Breast epithelium (tissue), 4 donors: ENCODE data around the gene PTBP3. TPM values are rescaled to one million over a fixed set of nuclear protein-coding genes. Genes with fewer than 3 reads are reported as not detected.

Experiments used
- DNase-seq, 2 donors: peaks; one replicate each; pipeline ENCODE4 v3.0.0-alpha.2; 2019; ENCODE audit warnings: low spot score in 2 of 2
- H3K27ac ChIP-seq, 2 donors: fragments of 200-600 bp; sonication (generic) in 1 of 2; one replicate each; pipeline ENCODE4 v1.5.1; 2016 to 2019; ENCODE audit warnings: mild to moderate bottlenecking in 1 of 2
- H3K27me3 ChIP-seq, 2 donors: fragments of 200-600 bp; sonication (generic) in 1 of 2; one replicate each; pipeline versions ENCODE4 v1.5.1 to v1.6.0; 2017 to 2019; ENCODE audit warnings: control low read depth in 1 of 2, mild to moderate bottlenecking in 1 of 2
- H3K36me3 ChIP-seq: fragments of 200-600 bp; one replicate; pipeline ENCODE4 v1.5.1; 2019
- H3K4me1 ChIP-seq, 2 donors: fragments of 200-600 bp; sonication (generic); one replicate each; pipeline ENCODE4 v1.5.1; 2016 to 2019; ENCODE audit warnings: control low read depth in 1 of 2
- H3K4me3 ChIP-seq, 3 donors: fragments of 200-600 bp; sonication (generic); 1 replicate in 2 of 3; 2 replicates in 1 of 3; pipeline ENCODE4 v1.5.1; 2016 to 2019; ENCODE audit warnings: mild to moderate bottlenecking in 3 of 3, moderate library complexity in 2 of 3
- H3K9me3 ChIP-seq, 2 donors: fragments of 200-600 bp; sonication (generic) in 1 of 2; one replicate each; pipeline ENCODE4 v1.5.1; 2016 to 2019; ENCODE audit warnings: control low read depth in 1 of 2
- POLR2A ChIP-seq: fragments of 450-650 bp; IDR thresholded peaks from one replicate; pipeline ENCODE4 v1.6.1; 2016; ENCODE audit warnings: antibody characterized with exemption, mild to moderate bottlenecking, moderate library complexity
- POLR2AphosphoS5 ChIP-seq, 3 donors: sonication (generic); formaldehyde crosslinking; IDR thresholded peaks; one replicate each; pipeline ENCODE4 v1.6.1; 2017; ENCODE audit warnings: antibody characterized with exemption in 3 of 3
- intact Hi-C: fragments of 100-400 bp; cut with DNase I; formaldehyde crosslinking; loops from one replicate; pipeline ENCODE4 v1.15.1; 2023; ENCODE audit warnings: low total_unique reads
- total RNA-seq, 3 donors: library from RNA; depleted of rRNA; stranded (reverse); fragments of >200 nt; gene quantifications; one replicate each; pipeline ENCODE4 v1.1.0, GENCODE V29; 2016
- TF ChIP-seq, protein P1 (sequence below), 3 donors: fragments of 450-650 bp; IDR thresholded peaks; one replicate each; pipeline ENCODE4 v1.5.1; 2016 to 2017; ENCODE audit warnings: antibody characterized with exemption in 3 of 3, mild to moderate bottlenecking in 3 of 3, moderate library complexity in 3 of 3

PTBP3 gene
- total RNA-seq, 3 donors from 2014 or later = 30.6 to 80.2 (median 50.5) TPM

DNA sequence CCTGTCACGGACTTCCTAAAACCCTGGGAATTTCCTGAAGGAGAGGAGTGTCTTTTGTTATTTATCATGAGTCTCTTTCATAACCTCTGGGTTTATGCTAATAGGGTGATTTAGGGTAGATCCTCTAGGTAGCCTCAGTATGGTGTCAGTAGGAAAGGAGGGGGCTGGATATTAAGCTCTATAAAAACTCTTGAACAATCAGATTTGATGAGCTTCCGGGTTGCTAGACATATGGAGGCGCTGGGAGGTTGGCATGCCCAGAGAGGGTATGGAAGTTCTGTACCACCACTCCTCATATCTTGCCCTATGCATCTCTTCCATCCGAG lies 15.6 kb upstream of the PTBP3 start:
- H3K27ac ChIP-seq = peak overlapping the region in 1 of 2 donors; percentile 61
- no peaks in the 10 kb centered on the region for H3K27me3 ChIP-seq
- intact Hi-C loops = no loop called here
- no peaks in the 10 kb centered on the region for H3K4me1 ChIP-seq
- no peaks in the 10 kb centered on the region for H3K36me3 ChIP-seq
- TF ChIP-seq POLR2A (no peak), POLR2AphosphoS5 (IDR thresholded peaks at IDR 0.05) (no peak)
- TF ChIP-seq, protein P1, sequence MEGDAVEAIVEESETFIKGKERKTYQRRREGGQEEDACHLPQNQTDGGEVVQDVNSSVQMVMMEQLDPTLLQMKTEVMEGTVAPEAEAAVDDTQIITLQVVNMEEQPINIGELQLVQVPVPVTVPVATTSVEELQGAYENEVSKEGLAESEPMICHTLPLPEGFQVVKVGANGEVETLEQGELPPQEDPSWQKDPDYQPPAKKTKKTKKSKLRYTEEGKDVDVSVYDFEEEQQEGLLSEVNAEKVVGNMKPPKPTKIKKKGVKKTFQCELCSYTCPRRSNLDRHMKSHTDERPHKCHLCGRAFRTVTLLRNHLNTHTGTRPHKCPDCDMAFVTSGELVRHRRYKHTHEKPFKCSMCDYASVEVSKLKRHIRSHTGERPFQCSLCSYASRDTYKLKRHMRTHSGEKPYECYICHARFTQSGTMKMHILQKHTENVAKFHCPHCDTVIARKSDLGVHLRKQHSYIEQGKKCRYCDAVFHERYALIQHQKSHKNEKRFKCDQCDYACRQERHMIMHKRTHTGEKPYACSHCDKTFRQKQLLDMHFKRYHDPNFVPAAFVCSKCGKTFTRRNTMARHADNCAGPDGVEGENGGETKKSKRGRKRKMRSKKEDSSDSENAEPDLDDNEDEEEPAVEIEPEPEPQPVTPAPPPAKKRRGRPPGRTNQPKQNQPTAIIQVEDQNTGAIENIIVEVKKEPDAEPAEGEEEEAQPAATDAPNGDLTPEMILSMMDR (IDR thresholded peaks at IDR 0.05) = no peak
- H3K4me3 ChIP-seq = peak overlapping the region in 2 of 3 donors; percentile 54 to 71
- DNase-seq = no peak
- H3K9me3 ChIP-seq = no peaks in the 10 kb centered on the region

DNA sequence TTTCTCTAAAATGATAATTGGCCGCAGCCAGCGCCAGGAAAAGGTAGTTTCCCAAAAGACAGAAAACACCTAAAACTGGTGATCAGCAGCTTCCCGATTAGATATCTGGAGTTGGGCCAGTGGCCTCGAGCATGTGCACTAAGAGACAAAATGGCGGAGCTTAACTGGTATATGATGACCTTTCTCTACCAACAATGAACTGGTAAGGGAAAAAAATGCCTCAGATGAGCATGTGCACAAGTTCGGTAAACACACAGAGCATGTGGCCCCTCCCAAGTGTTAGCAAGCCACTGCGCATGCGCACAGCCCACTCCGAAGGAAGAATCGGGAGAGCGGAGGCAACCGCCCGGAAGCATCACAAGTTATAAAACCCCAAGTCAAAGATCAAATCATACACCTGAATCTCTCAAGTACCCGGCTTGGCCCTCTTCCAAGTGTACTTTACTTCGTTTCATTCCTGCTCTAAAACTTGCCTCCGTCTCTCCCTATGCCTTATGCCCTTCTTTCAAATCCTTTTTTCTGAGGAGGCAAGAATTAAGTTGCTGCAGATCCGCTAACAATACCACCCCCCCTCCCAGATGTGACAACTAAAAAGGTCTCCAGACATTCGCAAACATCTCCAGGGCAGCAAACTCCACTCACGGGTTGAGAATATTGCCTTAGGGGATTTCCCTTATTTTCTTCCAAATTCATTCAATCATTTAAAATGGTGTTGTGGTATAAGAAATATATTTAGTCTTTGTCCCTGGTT lies 15.0 kb upstream of the PTBP3 start:
- DNase-seq = peak; percentile 62 to 79
- Histone ChIP-seq H3K4me1 (no peaks in the 10 kb centered on the region), H3K36me3 (no peaks in the 10 kb centered on the region), H3K27ac (peak overlapping the region; percentile 61 to 67), H3K27me3 (no peaks in the 10 kb centered on the region), H3K9me3 (no peaks in the 10 kb centered on the region), H3K4me3 (peak overlapping the region; percentile 37 to 71 (median 54))
- intact Hi-C loops = no loop called here
- TF ChIP-seq POLR2A (no peak), POLR2AphosphoS5 (IDR thresholded peaks at IDR 0.05) (peak in 1 of 3 donors; percentile 29)
- TF ChIP-seq, protein P1 (IDR thresholded peaks at IDR 0.05) = no peak

- intact Hi-C loops = no loop called here
- no peaks in the 10 kb centered on the region for H3K27me3 ChIP-seq
- H3K36me3 ChIP-seq = no peaks in the 10 kb centered on the region
- no peak overlapping the region for H3K4me3 ChIP-seq
- no peaks in the 10 kb centered on the region for H3K4me1 ChIP-seq
- no peak for TF ChIP-seq POLR2AphosphoS5 (IDR thresholded peaks at IDR 0.05)
- TF ChIP-seq, protein P1 (IDR thresholded peaks at IDR 0.05) = no peak
- no peak for TF ChIP-seq POLR2A
- no peak for DNase-seq
- no peak overlapping the region for H3K27ac ChIP-seq
- H3K9me3 ChIP-seq = no peaks in the 10 kb centered on the region
These were observed 8.3 kb upstream of the PTBP3 start for GRCh38 chr9:112341730-112342129.

- H3K27me3 ChIP-seq = no peaks in the 10 kb centered on the region
- TF ChIP-seq, protein P1 (IDR thresholded peaks at IDR 0.05) = no peak
- TF ChIP-seq POLR2A = no peak
- TF ChIP-seq POLR2AphosphoS5 (IDR thresholded peaks at IDR 0.05) = no peak
- no peak overlapping the region for H3K27ac ChIP-seq
- no peaks in the 10 kb centered on the region for H3K9me3 ChIP-seq
- H3K36me3 ChIP-seq = no peaks in the 10 kb centered on the region
- H3K4me3 ChIP-seq = no peak overlapping the region
- DNase-seq = no peak
- intact Hi-C loops = no loop called here
- no peaks in the 10 kb centered on the region for H3K4me1 ChIP-seq
These were observed 6.5 kb upstream of the PTBP3 start for GRCh38 chr9:112339886-112340285.

DNA sequence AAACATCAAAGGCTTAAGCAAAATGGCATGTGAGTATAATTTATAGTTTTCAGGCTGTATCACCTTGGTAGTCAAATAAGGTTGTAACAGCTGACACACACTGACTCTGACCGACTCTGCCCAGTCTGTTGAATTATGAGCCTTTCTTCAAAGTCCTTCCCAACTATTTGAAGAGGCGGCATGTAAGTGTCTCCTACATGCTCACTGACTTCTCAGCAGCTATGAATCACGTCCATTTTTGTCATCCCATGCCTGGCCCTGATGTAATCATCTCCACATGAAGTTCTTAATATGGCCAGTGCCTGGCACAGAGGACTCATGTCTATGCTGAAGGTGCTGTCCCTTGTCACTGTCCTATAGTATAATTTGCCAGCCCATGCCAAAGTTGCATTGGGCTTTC lies 5.1 kb upstream of the PTBP3 start:
- H3K27me3 ChIP-seq = no peaks in the 10 kb centered on the region
- no peak overlapping the region for H3K4me3 ChIP-seq
- TF ChIP-seq POLR2A (no peak), POLR2AphosphoS5 (IDR thresholded peaks at IDR 0.05) (no peak)
- TF ChIP-seq, protein P1 (IDR thresholded peaks at IDR 0.05) = no peak
- no peak for DNase-seq
- intact Hi-C loops = no loop called here
- no peak overlapping the region for H3K27ac ChIP-seq
- no peaks in the 10 kb centered on the region for H3K4me1 ChIP-seq
- H3K9me3 ChIP-seq = no peaks in the 10 kb centered on the region
- H3K36me3 ChIP-seq = no peaks in the 10 kb centered on the region
